HCT116 (cell line): ENCODE results near the gene PM20D1. TPM values are rescaled to one million over a fixed set of nuclear protein-coding genes. Genes with fewer than 3 reads are reported as not detected.

Source experiments
- ATAC-seq: fragments of 200-7000 bp; cut with Tn5 transposase; 2 replicates; pipeline ENCODE4 v1.9.1; 2020; ENCODE audit warnings: mild to moderate bottlenecking, moderate library complexity
- BruUV-seq: library from RNA; stranded (reverse); fragments of 400-500 nt; replicated peaks from 2 replicates; lab custom pipeline; 2021; lab: Mats Ljungman, UMichigan
- CTCF ChIA-PET: fragments of 300-600 bp; sonication (Branson Sonifier 250); formaldehyde crosslinking; loops from one replicate; lab custom pipeline; 2021; ENCODE audit warnings: antibody characterized with exemption; lab: Charles Lee
- POLR2A ChIA-PET: fragments of 300-600, 350-600 bp; sonication (Branson Sonifier 250); formaldehyde crosslinking; loops from one replicate; lab custom pipeline; 2021; ENCODE audit warnings: antibody characterized with exemption; lab: Charles Lee
- RAD21 ChIA-PET, 2 experiments: fragments of 300-600 bp; sonication (Branson Sonifier 250); formaldehyde crosslinking; loops; one replicate each; lab custom pipeline; 2023; ENCODE audit warnings: low total read pairs in 2 of 2; ENCODE audit not compliant: uncharacterized antibody in 2 of 2, unreplicated experiment in 2 of 2, low non-redundant PET in 1 of 2; lab: Charles Lee
- DNase-seq: peaks from one replicate; pipeline ENCODE4 v3.0.0-alpha.2; 2010; ENCODE audit warnings: low read depth, low spot score
- H2AFZ ChIP-seq: fragments of 200-600 bp; shearing (Covaris generic), sonication (generic); 2 replicates; pipeline ENCODE4 v1.6.1; 2017; ENCODE audit warnings: low read depth, mixed run types, mixed read lengths, antibody characterized with exemption, low read length; ENCODE audit not compliant: poor library complexity, severe bottlenecking
- H3K27ac ChIP-seq: 2 replicates; pipeline ENCODE4 v1.5.1; 2012; ENCODE audit warnings: low read depth, low read length
- H3K27me3 ChIP-seq: fragments of 200-600 bp; sonication (generic); 2 replicates; pipeline ENCODE4 v1.6.1; 2016; ENCODE audit warnings: mixed run types, low read length, mixed read lengths; ENCODE audit not compliant: insufficient read depth
- H3K36me3 ChIP-seq, 2 experiments: fragments of 200-500 bp in 1 of 2; fragments of 200-600 bp in 1 of 2; sonication (Bioruptor generic) in 1 of 2; sonication (generic) in 1 of 2; 2 replicates each; pipeline versions ENCODE4 v1.5.1 to v1.6.1; 2014 to 2016; ENCODE audit warnings: low read length in 2 of 2, inconsistent platforms in 1 of 2, mixed read lengths in 1 of 2, mixed run types in 1 of 2; ENCODE audit not compliant: insufficient read depth in 2 of 2, control insufficient read depth in 1 of 2
- H3K4me1 ChIP-seq, 2 experiments: fragments of 200-600 bp in 1 of 2; sonication (generic) in 1 of 2; 2 replicates each; pipeline versions ENCODE4 v1.5.1 to v1.6.1; 2012 to 2017; ENCODE audit warnings: low read length in 2 of 2, inconsistent platforms in 1 of 2, mild to moderate bottlenecking in 1 of 2, mixed read lengths in 1 of 2, mixed run types in 1 of 2, moderate library complexity in 1 of 2; ENCODE audit not compliant: insufficient read depth in 2 of 2, control insufficient read depth in 1 of 2
- H3K4me2 ChIP-seq: fragments of 200-600 bp; sonication (generic); 2 replicates; pipeline ENCODE4 v1.6.1; 2017; ENCODE audit warnings: mixed run types, low read length, mixed read lengths
- H3K4me3 ChIP-seq, 2 experiments: fragments of 200-600 bp in 1 of 2; sonication (generic) in 1 of 2; replicated peaks in 1 of 2; 2 replicates each; pipeline ENCODE4 v1.5.1; 2011 to 2016; ENCODE audit warnings: low read length in 2 of 2, control low read depth in 1 of 2, low read depth in 1 of 2, mild to moderate bottlenecking in 1 of 2, mixed read lengths in 1 of 2, mixed run types in 1 of 2
- H3K79me2 ChIP-seq: fragments of 200-600 bp; sonication (generic); 2 replicates; pipeline ENCODE4 v1.6.1; 2017; ENCODE audit warnings: mild to moderate bottlenecking, mixed run types, low read length, moderate library complexity, mixed read lengths; ENCODE audit not compliant: insufficient read depth
- H3K9ac ChIP-seq: fragments of 200-600 bp; sonication (generic); 2 replicates; pipeline ENCODE4 v1.6.1; 2016; ENCODE audit warnings: low read length, mixed read lengths
- H3K9me2 ChIP-seq: fragments of 200-600 bp; sonication (generic), shearing (Covaris generic); 2 replicates; pipeline ENCODE4 v1.6.1; 2017; ENCODE audit warnings: mixed run types, mild to moderate bottlenecking, moderate library complexity; ENCODE audit not compliant: insufficient read depth
- H3K9me3 ChIP-seq, 2 experiments: fragments of 200-500 bp in 1 of 2; fragments of 200-600 bp in 1 of 2; sonication (Bioruptor generic) in 1 of 2; sonication (generic) in 1 of 2; 2 replicates each; pipeline ENCODE4 v1.6.1; 2014 to 2017; ENCODE audit warnings: low read length in 2 of 2, mixed read lengths in 2 of 2, inconsistent platforms in 1 of 2, low read depth in 1 of 2, mild to moderate bottlenecking in 1 of 2, mixed run types in 1 of 2, moderate library complexity in 1 of 2; ENCODE audit not compliant: control insufficient read depth in 1 of 2, insufficient read depth in 1 of 2
- H4K20me1 ChIP-seq: fragments of 200-600 bp; sonication (generic), shearing (Covaris generic); 2 replicates; pipeline ENCODE4 v1.6.1; 2017; ENCODE audit warnings: mixed run types, mild to moderate bottlenecking, moderate library complexity; ENCODE audit not compliant: insufficient read depth
- CTCF ChIP-seq, 3 experiments: fragments of 200-600 bp in 1 of 3; sonication (generic) in 1 of 3; IDR thresholded peaks in 2 of 3; conservative IDR thresholded peaks in 1 of 3; 2 replicates each; pipeline ENCODE4 v1.5.1; 2012 to 2017; ENCODE audit warnings: low read depth in 2 of 3, low read length in 2 of 3, antibody characterized with exemption in 1 of 3, borderline replicate concordance in 1 of 3, control low read depth in 1 of 3, mild to moderate bottlenecking in 1 of 3, mixed read lengths in 1 of 3, mixed run types in 1 of 3, moderate library complexity in 1 of 3; ENCODE audit not compliant: insufficient read depth in 1 of 3
- EGR1 ChIP-seq: IDR thresholded peaks from 2 replicates; pipeline ENCODE4 v1.6.1; 2012; ENCODE audit warnings: low read depth
- MAX ChIP-seq: IDR thresholded peaks from 2 replicates; pipeline ENCODE4 v1.6.1; 2012
- POLR2A ChIP-seq: IDR thresholded peaks from 2 replicates; pipeline ENCODE4 v1.7.0; 2011; ENCODE audit warnings: borderline replicate concordance; ENCODE audit not compliant: insufficient read depth, insufficient read length; ENCODE audit errors: extremely low read depth
- RAD21 ChIP-seq: IDR thresholded peaks from 2 replicates; pipeline ENCODE4 v1.6.1; 2012; ENCODE audit warnings: low read depth, mild to moderate bottlenecking
- REST ChIP-seq: IDR thresholded peaks from 2 replicates; pipeline ENCODE4 v1.6.1; 2012; ENCODE audit warnings: low read depth
- SRF ChIP-seq: IDR thresholded peaks from 2 replicates; pipeline ENCODE4 v1.6.1; 2012; ENCODE audit warnings: low read depth
- TCF7L2 ChIP-seq: IDR thresholded peaks from 2 replicates; pipeline ENCODE4 v1.7.0; 2011; ENCODE audit warnings: borderline replicate concordance, inconsistent platforms; ENCODE audit not compliant: insufficient read depth, insufficient read length; ENCODE audit errors: extremely low read depth
- ZBTB33 ChIP-seq: IDR thresholded peaks from 2 replicates; pipeline ENCODE4 v1.6.1; 2011; ENCODE audit warnings: mild to moderate bottlenecking, low read length, moderate library complexity; ENCODE audit not compliant: insufficient replicate concordance; ENCODE audit errors: extremely low read depth
- intact Hi-C: fragments of 100-400 bp; cut with micrococcal nuclease; formaldehyde crosslinking; loops from 2 replicates; pipeline ENCODE4 v1.10.0; 2022
- total RNA-seq: library from RNA; stranded (reverse); gene quantifications from one replicate; pipeline ENCODE4 v1.2.1, GENCODE V29; 2021; ENCODE audit not compliant: unreplicated experiment

PM20D1 gene
- total RNA-seq, 1 experiment from 2014 or later: not detected

GRCh38 chr1:205843036-205843859 lies 6.7 kb downstream of the PM20D1 start:
- POLR2A ChIA-PET: no interaction called here
- Histone ChIP-seq H3K79me2 (no peaks in the 10 kb centered on the region), H3K9me2 (no peaks in the 10 kb centered on the region), H3K4me1 (no peaks in the 10 kb centered on the region), H3K9ac (no peak overlapping the region), H3K27ac (no peak overlapping the region), H2AFZ (no peak overlapping the region), H3K4me2 (no peak overlapping the region), H3K4me3 (no peak overlapping the region), H4K20me1 (no peaks in the 10 kb centered on the region), H3K27me3 (no peaks in the 10 kb centered on the region), H3K36me3 (no peaks in the 10 kb centered on the region), H3K9me3 (no peaks in the 10 kb centered on the region)
- intact Hi-C loops: no loop called here
- RAD21 ChIA-PET: no interaction called here
- no TSS peak for BruUV-seq
- DNase-seq: no peak
- CTCF ChIA-PET: no interaction called here
- ATAC-seq: no peak
- TF ChIP-seq EGR1 (no peak), MAX (no peak)

GRCh38 chr1:205842229-205842628 lies 7.7 kb downstream of the PM20D1 start:
- CTCF ChIA-PET: no interaction called here
- H3K9me3 ChIP-seq: no peaks in the 10 kb centered on the region
- DNase-seq (no peak), ATAC-seq (no peak)
- H4K20me1 ChIP-seq: no peaks in the 10 kb centered on the region
- no peaks in the 10 kb centered on the region for H3K9me2 ChIP-seq
- no peaks in the 10 kb centered on the region for H3K79me2 ChIP-seq
- BruUV-seq: no TSS peak
- no peak overlapping the region for H3K9ac ChIP-seq
- intact Hi-C loops: no loop called here
- POLR2A ChIA-PET: no interaction called here
- peaks cover 0 to 5% of the 10 kb centered on the region in 2 experiments; a peak in 1 of 4 replicates for H3K4me1 ChIP-seq
- RAD21 ChIA-PET: no interaction called here
- H3K27ac ChIP-seq: no peak overlapping the region
- H2AFZ ChIP-seq: no peak overlapping the region
- H3K27me3 ChIP-seq: no peaks in the 10 kb centered on the region
- no peak overlapping the region for H3K4me2 ChIP-seq
- H3K36me3 ChIP-seq: no peaks in the 10 kb centered on the region
- H3K4me3 ChIP-seq: no peak overlapping the region
- no peak for TF ChIP-seq RAD21
- TF ChIP-seq ZBTB33: no peak
- TF ChIP-seq TCF7L2: no peak
- no peak for TF ChIP-seq SRF
- TF ChIP-seq MAX: no peak
- no peak for TF ChIP-seq POLR2A
- TF ChIP-seq REST: no peak
- TF ChIP-seq CTCF (IDR thresholded peaks at IDR 0.05 in 2 of 3, conservative IDR thresholded peaks at IDR 0.05 in 1 of 3; ENCODE audit: borderline replicate concordance in 1 of 3, insufficient read depth in 1 of 3, low read depth in 2 of 3, low read length in 2 of 3): no peak
